ENCODE data around the gene ZNF57.

Gene ZNF57

GRCh38 chr19:2967972-2968371, 67.2 kb downstream of the ZNF57 start:
- DNase-seq (ENCODE audit: low spot score) = no peak
- TF ChIP-seq CTCF (IDR thresholded peaks at IDR 0.05; ENCODE audit: extremely low read depth, insufficient read depth, missing control alignments) = no peak
- in situ Hi-C loops (cut with MboI; ENCODE audit: low pct_unique_long_range_greater_than_20kb, low sequenced_read_pairs, unreplicated experiment) = loop anchor here (10.0 to 25.0 kb wide), 2 partner anchors 137 to 519 kb away; partner anchors contain the start of genes SMIM24 and SMIM44
